WTC11 (cell line): ENCODE measurements around the gene PDZD8.

Experiments used
- IRF1 ChIP-seq: sonication (generic); formaldehyde crosslinking; IDR thresholded peaks from 2 replicates; pipeline ENCODE4 v1.8.0; 2023; ENCODE audit warnings: missing genetic modification reagents
- IRF2 ChIP-seq: sonication (generic); formaldehyde crosslinking; IDR thresholded peaks from 2 replicates; pipeline ENCODE4 v1.8.0; 2022; ENCODE audit warnings: low read depth, missing genetic modification reagents, borderline replicate concordance
- JUN ChIP-seq: sonication (generic); formaldehyde crosslinking; IDR thresholded peaks from 2 replicates; pipeline ENCODE4 v1.8.0; 2023; ENCODE audit warnings: mild to moderate bottlenecking, missing genetic modification reagents
- SMAD3 ChIP-seq: sonication (generic); formaldehyde crosslinking; IDR thresholded peaks from 2 replicates; pipeline ENCODE4 v1.8.0; 2022; ENCODE audit warnings: missing genetic modification reagents, mild to moderate bottlenecking, borderline replicate concordance
- SOX15 ChIP-seq: fragments of 250-450 bp; sonication (Bioruptor Pico); IDR thresholded peaks from 2 replicates; pipeline ENCODE4 v1.9.0; 2021; ENCODE audit warnings: mild to moderate bottlenecking
- SP1 ChIP-seq: sonication (generic); formaldehyde crosslinking; conservative IDR thresholded peaks from 2 replicates; pipeline ENCODE4 v1.8.1; 2022; ENCODE audit warnings: missing genetic modification reagents
- TEAD1 ChIP-seq: sonication (generic); formaldehyde crosslinking; IDR thresholded peaks from 2 replicates; pipeline ENCODE4 v1.8.0; 2022; ENCODE audit warnings: mild to moderate bottlenecking, missing genetic modification reagents
- TEAD4 ChIP-seq: sonication (generic); formaldehyde crosslinking; IDR thresholded peaks from 2 replicates; pipeline ENCODE4 v1.8.0; 2022; ENCODE audit warnings: mild to moderate bottlenecking, missing genetic modification reagents
- USF2 ChIP-seq: sonication (generic); formaldehyde crosslinking; IDR thresholded peaks from 2 replicates; pipeline ENCODE4 v1.8.1; 2023; ENCODE audit warnings: mild to moderate bottlenecking, missing genetic modification reagents, moderate library complexity
- TF ChIP-seq, protein P1 (sequence below): sonication (generic); formaldehyde crosslinking; IDR thresholded peaks from 2 replicates; pipeline ENCODE4 v1.8.0; 2022; ENCODE audit warnings: mild to moderate bottlenecking, missing genetic modification reagents
- TF ChIP-seq, protein P2 (sequence below): fragments of 200-600 bp; IDR thresholded peaks from 2 replicates; pipeline ENCODE4 v1.8.0; 2022; ENCODE audit warnings: antibody characterized with exemption
- TF ChIP-seq, protein P3 (sequence below): sonication (generic); formaldehyde crosslinking; conservative IDR thresholded peaks from 2 replicates; pipeline ENCODE4 v1.8.1; 2022; ENCODE audit warnings: mild to moderate bottlenecking, missing genetic modification reagents
- TF ChIP-seq, protein P4 (sequence below): sonication (generic); formaldehyde crosslinking; IDR thresholded peaks from 2 replicates; pipeline ENCODE4 v1.8.1; 2022; ENCODE audit warnings: mild to moderate bottlenecking, moderate library complexity, missing genetic modification reagents

- TF ChIP-seq, protein P1, sequence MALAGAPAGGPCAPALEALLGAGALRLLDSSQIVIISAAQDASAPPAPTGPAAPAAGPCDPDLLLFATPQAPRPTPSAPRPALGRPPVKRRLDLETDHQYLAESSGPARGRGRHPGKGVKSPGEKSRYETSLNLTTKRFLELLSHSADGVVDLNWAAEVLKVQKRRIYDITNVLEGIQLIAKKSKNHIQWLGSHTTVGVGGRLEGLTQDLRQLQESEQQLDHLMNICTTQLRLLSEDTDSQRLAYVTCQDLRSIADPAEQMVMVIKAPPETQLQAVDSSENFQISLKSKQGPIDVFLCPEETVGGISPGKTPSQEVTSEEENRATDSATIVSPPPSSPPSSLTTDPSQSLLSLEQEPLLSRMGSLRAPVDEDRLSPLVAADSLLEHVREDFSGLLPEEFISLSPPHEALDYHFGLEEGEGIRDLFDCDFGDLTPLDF (CRISPR knock-in tag), result no peak
- TF ChIP-seq, protein P2, sequence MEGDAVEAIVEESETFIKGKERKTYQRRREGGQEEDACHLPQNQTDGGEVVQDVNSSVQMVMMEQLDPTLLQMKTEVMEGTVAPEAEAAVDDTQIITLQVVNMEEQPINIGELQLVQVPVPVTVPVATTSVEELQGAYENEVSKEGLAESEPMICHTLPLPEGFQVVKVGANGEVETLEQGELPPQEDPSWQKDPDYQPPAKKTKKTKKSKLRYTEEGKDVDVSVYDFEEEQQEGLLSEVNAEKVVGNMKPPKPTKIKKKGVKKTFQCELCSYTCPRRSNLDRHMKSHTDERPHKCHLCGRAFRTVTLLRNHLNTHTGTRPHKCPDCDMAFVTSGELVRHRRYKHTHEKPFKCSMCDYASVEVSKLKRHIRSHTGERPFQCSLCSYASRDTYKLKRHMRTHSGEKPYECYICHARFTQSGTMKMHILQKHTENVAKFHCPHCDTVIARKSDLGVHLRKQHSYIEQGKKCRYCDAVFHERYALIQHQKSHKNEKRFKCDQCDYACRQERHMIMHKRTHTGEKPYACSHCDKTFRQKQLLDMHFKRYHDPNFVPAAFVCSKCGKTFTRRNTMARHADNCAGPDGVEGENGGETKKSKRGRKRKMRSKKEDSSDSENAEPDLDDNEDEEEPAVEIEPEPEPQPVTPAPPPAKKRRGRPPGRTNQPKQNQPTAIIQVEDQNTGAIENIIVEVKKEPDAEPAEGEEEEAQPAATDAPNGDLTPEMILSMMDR, result no peak
- no peak for TF ChIP-seq SMAD3 (CRISPR knock-in tag)
- no peak for TF ChIP-seq IRF2 (CRISPR knock-in tag)
- TF ChIP-seq TEAD1 (CRISPR knock-in tag), result no peak
- no peak for TF ChIP-seq TEAD4
- TF ChIP-seq, protein P3, sequence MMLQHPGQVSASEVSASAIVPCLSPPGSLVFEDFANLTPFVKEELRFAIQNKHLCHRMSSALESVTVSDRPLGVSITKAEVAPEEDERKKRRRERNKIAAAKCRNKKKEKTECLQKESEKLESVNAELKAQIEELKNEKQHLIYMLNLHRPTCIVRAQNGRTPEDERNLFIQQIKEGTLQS (CRISPR knock-in tag), result no peak
- TF ChIP-seq USF2, result no peak
- TF ChIP-seq JUN (CRISPR knock-in tag), result no peak
- TF ChIP-seq IRF1, result no peak
- TF ChIP-seq SOX15 (CRISPR knock-in tag), result no peak
- TF ChIP-seq, protein P4, sequence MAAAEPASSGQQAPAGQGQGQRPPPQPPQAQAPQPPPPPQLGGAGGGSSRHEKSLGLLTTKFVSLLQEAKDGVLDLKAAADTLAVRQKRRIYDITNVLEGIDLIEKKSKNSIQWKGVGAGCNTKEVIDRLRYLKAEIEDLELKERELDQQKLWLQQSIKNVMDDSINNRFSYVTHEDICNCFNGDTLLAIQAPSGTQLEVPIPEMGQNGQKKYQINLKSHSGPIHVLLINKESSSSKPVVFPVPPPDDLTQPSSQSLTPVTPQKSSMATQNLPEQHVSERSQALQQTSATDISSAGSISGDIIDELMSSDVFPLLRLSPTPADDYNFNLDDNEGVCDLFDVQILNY (CRISPR knock-in tag), result no peak
- TF ChIP-seq SP1 (CRISPR knock-in tag), result no peak
Observed at GRCh38 chr10:117386805-117387204, 11.6 kb upstream of the PDZD8 start.
